NCI-H1105 treated with DMSO at 0.1 percent for 48 hours (cell line): ENCODE results near the gene DOCK3.

Experiments used
- DNase-seq: peaks from one replicate; lab custom pipeline; 2025; lab: John Stamatoyannopoulos, UW

DOCK3 gene, protein sequence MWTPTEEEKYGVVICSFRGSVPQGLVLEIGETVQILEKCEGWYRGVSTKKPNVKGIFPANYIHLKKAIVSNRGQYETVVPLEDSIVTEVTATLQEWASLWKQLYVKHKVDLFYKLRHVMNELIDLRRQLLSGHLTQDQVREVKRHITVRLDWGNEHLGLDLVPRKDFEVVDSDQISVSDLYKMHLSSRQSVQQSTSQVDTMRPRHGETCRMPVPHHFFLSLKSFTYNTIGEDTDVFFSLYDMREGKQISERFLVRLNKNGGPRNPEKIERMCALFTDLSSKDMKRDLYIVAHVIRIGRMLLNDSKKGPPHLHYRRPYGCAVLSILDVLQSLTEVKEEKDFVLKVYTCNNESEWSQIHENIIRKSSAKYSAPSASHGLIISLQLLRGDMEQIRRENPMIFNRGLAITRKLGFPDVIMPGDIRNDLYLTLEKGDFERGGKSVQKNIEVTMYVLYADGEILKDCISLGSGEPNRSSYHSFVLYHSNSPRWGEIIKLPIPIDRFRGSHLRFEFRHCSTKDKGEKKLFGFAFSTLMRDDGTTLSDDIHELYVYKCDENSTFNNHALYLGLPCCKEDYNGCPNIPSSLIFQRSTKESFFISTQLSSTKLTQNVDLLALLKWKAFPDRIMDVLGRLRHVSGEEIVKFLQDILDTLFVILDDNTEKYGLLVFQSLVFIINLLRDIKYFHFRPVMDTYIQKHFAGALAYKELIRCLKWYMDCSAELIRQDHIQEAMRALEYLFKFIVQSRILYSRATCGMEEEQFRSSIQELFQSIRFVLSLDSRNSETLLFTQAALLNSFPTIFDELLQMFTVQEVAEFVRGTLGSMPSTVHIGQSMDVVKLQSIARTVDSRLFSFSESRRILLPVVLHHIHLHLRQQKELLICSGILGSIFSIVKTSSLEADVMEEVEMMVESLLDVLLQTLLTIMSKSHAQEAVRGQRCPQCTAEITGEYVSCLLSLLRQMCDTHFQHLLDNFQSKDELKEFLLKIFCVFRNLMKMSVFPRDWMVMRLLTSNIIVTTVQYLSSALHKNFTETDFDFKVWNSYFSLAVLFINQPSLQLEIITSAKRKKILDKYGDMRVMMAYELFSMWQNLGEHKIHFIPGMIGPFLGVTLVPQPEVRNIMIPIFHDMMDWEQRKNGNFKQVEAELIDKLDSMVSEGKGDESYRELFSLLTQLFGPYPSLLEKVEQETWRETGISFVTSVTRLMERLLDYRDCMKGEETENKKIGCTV (N-terminal part only)

DNA sequence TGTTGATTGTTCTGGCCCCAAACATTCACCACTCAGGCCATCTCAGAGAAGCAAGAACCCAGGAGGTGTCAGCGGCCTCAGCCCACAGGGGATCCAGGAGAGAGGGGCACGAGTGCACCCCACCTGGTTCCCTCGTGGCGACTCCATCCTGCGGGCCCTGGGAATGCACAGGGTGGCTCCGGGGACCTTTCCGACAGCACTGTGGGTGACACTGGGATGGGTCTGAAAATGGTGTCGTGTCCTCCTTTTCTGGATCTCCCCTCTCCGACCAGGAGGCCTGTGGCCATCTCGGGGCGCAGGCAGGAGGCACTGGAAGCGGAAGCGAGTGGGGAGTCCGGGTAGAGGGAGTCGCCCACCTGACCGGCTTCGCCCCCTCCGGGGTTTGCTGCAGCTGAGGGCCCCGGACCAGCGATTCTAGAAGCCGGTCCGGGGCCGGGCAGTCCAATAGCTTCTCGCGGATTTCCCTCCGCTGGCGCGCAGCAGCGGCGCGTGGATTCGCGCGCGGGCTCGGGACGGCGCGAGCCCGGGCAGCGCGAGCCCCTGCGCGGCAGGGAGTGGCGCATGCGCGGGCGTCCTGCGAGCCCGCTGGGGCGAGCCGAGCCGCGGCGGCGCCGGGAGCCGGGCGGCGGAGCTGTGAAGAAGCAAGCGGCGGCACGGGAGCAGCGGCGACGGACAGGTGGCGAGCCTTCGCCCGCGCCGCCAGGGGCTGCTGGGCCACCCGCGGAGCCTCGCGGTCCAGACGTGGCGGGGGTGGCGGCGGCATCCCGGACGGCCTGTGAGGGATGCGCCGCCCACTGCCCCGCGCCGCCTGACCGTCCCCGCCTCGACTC lies at the start of gene DOCK3:
Gene DOCK3, plus strand, starts transcription at position 579 of the 830 bp plus-strand sequence. CDS start 337 bp downstream, outside the sequence.
- DNase-seq = peak; percentile 49

DNA sequence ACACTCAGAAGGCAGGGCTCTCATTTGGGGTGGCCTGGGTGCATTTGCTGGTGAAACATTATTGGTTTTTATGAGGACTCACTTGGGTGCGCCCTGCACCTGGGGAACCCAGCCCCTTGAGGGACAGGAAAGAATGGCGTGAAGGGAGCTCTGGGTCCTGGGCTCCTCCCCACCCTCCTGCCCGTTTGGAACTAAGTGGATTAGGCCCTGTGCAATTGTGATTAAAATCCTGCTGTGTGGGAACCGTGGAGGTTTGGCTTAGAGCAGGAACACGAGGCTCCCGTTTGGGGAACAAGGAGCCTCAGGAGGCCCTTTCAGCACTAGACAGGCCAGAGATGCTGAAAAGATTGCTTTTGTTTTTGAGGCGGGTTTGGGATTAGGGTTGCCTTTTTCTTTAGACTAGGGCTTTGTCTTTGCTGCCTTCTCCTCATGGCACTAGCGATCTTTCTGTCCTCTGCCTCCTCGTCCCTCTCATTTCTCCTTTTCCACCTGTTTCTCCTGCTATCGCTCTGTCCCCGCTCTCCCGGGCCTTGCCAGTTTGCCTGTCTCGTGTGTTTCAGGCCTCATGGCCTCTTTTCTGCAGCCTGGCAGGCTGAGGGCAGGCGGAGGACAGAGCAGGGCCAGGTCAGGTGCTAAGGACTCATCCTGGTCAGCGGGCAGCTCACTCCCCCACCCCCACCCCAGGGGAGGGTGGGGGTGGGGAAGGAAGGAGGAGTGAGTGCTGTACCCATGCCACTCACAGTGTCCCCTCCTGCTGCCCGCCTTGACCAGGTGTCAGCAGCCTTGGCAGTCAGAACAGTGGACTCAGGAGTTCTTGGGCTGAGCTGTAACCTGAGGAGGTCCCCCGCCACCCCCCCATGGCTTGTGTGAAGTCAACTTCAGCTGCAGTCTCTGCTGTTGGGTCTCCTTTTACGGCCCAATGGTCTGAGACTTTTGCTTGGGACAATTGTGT lies 49.2 kb upstream of the DOCK3 start:
- no peak for DNase-seq

DNA sequence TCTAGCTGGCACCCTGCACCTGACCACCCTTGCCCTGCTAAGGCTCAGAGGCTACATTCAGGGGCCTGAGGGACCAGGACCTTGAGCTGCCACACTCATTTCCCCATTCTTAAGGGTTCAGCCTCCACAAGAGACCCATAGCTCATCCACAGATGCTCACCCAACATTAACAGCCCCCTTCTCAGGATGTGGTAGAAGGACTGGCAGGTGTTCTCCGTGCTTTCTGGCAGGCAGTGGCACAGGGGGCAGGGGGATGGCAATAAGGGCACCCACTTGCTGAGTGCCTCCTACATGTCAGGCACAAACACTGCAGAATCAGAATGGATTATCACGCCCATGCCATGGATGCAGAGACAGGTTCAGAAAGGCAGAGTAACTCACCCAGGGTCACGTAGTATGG lies 48.3 kb upstream of the DOCK3 start:
- no peak for DNase-seq

DNA sequence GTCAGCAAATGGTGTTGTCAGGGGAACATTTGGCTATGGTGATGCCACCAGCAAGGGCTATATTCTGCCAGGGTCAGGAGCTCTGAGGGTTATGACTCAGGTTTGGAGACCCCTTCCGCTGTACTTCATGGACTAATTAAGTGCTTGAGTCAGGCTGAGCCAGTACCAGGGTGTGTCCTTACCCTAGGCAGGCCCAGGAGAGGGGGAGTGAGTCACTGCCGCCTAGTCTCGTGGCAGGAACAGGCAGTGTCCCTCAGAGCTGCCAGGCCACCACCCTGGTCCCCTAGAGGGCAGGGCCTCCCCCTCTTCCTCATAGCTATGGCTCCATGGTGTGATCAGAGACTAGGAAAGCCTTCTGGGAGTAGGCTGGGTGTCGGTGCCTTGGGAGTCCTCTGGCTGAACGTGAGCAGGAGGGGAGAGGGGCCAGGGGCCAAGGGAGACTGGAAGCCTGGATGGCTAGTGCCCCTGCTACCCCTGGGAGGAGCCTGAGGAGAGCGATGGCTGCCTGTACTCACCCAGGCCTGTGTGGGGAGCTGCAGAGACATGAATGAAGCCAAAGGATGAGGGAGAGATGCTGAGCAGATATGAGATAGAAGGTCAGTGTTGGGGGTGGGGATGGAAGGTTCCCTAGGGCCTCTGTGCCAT lies 47.2 kb upstream of the DOCK3 start:
- DNase-seq = no peak

DNA sequence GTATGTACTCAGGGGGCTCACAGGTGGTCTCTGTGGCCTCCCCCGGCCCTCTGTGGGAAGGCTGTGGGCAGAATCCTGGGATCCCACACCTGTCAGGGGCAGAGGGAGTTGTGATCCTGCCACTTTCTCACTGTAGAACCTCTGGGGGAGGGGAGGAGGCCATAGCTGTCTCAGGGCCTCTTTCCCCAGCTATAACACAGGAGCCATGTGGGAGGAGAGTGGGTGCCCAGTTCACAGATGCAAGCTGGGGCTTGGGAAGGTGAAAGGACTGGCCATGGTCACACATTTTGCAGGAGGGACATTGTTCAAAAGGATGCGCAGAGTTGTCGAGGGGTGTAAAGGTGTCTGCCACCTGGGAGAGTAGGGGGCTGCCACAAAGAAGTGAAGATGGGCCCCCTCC lies 46.1 kb upstream of the DOCK3 start:
- no peak for DNase-seq

DNA sequence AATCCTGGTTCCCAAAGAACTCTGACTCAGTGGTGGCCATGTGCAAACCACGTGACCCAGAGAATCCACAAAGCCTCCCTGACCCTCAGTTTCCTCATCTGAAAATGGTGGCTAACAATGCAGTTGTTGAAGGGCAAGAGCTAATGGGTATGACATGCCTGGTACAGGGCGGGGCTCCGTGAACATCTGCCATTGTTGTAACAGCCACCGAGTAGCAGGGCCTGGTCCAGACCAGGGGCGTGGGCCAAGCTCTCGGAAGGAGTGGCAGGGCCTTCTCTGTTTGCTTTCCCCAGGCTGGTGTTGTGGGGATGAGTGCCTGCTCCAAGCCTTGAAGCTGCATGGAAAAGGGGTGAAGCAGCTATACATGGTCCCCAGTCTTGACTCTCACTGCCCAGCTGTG lies 44.3 kb upstream of the DOCK3 start:
- DNase-seq = no peak

DNA sequence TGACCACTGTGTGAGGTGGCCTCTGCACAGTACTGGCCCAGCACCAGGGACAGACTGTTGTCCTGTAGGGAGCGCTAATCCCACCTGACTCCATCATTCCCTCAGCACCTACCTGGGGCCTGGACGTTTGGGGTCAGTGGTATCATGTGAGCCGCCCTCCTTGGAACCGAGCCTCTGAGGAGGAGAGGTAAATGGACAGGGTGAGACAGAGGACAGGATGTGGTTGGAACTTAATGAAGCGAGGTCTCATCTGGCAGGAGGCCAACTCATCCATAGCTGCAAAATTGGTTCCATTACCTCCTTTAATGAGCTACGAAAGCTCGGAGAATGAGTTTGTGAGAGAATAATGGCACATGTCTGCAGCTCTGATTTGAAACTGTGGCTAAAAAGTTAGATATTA lies 43.9 kb upstream of the DOCK3 start:
- peak; percentile 73 for DNase-seq

DNA sequence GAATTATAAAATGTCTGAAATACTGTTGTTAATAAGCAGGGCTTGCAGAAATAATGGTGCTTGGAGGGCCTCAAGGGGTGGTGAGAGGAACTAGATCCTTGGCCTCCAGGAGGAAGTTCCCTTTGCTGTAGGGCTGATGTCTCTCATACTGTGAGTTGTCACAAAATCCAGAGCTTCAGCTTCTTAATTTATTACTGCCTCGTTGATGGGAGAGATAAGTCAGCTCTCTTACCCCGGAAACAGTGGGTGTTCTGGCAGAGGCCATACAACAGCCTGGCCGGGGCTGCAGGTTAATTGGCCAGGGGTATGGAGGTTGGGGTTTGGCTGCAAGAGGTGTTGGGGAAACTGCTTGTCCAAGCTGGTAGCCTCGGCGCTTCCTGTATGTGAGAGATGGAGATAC lies 42.3 kb upstream of the DOCK3 start:
- no peak for DNase-seq

DNA sequence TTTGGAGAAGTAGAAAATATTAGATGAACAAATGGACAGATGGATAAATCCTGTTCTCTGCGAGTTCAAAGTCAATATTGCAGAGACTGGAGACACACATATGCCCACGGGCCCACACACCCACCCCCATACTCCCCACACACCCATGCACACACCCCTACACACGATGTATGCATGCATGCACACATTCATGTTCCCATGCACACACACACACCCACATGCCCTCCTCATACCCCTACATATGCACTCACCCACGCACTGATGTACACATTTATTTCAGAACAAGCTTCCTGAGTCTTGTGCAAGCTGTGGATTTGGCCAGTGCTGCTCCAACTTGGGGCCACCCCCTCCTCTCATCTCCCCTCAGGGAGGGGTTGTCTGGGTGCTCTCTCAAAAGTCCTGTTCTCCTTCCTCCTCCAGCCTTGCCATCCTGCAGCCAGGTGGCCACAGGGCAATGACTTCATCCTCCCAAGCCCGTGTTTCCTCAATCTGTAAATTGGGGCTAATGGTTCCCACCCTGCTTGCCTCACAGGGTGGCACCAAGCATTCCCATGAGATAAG lies 41.4 kb upstream of the DOCK3 start:
- no peak for DNase-seq

DNA sequence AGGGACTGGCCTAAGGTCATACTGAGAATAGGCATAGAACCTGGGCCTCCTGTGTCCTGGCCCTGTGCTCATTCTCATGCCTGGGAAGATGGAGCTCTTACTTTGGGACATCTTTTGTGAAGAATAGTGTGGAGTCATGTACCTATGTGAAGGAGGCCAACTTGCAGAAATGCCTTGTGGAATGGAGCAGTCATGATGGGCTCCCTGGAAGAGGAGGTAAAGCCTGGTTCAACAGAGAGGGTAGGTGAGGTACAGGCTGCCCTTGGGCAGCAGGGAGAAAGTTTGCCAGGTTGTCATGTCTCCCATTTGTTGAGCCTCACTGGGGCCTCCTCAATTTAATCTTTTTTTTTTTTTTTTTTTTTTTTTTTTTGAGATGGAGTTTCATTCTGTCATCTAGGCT lies 39.7 kb upstream of the DOCK3 start:
- no peak for DNase-seq

DNA sequence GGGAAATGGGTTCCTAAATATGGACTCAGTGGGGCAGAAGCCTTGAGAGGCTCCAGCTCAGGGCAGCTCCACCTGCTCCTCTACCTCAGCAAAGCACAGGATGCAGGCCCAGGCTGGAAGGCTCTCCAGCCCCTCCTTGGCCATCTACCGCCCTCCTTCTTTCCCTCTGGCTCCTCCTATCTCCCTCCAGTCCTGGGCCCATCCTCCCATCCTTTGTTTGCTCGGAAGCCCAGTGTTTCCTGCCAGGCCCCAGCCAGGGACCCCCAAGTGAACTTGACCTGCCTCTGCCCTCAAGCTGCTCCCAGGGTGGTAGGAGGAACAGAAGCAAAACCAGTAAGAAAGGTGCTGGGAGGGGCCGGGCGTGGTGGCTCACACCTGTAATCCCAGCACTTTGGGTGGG lies 37.7 kb upstream of the DOCK3 start:
- no peak for DNase-seq

DNA sequence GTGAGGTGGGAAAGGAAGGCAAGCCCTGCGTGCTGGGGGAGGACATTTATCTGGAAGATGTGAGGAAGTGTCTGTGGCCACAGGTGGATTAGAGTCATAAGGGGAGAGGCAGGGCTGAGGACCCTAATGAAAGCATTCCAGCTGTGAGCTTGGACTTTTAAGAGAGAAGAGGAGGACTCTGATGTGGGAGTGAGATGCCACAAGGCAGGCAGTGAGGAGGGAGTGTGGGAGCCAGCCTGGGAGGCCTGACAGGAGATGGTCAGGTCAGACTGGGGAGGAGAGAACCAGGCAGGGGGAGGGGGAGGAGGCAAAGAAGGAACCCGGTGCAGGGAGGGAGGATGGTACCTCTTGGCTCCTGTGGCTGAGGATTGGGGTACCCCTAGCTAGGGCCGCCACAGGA lies 36.8 kb upstream of the DOCK3 start:
- no peak for DNase-seq

DNA sequence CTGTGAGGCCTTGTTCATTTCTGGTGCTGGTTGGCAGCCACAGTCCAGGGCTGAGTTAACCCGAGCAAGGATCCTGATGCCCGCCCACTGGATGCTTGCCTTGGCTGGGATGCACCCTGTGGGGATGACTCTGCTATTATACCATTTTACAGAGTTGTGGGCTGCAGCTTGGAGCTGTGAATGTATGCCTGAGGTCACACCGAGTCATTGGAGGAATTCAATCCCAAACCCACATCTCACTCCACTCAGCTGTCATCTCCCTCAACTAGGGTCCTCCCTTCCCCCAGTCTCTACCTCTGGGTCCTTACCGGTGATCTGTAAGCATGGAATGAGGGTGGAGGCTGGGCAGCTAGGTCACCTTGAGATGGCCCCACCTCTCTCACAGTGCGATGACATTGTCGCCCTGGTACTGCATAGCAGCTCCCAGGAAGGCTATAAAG lies 35.7 kb upstream of the DOCK3 start:
- DNase-seq = no peak

DNA sequence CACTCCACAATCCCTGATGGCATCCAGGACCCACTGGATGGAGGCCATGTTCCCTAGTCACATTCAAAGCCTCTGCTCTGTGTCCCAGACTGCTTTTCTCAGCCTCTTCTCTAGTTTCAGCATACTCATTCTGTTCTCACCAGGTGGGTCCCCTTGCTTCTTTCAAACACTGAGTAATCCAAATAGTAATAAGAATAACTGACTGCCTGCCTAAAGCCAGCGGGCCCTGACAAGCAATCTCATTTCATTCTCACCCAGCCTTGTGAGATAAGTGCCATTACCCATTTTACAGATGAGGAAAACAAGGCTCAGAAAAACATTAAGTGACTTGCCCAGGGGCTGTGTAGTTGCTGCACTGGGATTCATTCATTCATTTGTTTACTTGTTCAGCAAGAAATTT lies 32.3 kb upstream of the DOCK3 start:
- DNase-seq = no peak

DNA sequence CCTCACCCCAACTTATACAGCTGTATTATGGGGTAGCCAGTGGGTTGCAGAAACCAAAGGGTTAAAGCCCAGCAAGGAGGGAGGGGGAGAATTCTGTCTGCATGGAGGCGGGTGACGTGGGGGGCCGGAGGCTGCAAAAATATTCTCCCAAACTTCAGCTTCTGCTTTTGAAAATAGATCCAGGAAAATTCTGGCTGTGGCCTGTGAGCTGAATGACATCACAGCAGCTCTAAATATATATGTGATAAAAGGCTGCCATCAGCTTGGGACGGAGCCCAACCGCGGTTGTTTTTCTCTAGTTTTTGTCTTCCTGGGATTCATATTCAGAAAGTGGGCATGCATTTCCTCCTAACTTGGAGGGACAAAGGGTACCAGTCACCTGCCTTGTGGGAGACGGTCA lies 30.2 kb upstream of the DOCK3 start:
- no peak for DNase-seq

DNA sequence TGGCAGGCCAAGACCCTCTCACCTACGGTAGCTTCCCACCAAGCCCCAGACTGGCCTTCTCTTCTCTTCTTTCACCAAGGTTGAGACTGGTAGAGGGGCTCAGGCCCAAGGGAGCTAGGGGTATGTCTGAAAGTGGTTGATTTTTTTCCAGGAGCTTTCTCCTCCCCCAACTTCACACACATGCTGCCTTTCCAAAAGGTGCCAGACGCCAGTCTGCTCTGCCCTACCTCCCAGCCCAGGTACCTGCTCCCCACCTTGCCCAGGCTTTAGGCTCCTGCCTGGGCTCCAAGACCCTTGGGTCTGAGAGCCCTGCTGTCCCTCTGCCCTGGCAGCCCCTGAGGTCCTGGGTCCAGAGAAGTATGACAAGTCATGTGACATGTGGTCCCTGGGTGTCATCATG lies 29.3 kb upstream of the DOCK3 start:
- no peak for DNase-seq

DNA sequence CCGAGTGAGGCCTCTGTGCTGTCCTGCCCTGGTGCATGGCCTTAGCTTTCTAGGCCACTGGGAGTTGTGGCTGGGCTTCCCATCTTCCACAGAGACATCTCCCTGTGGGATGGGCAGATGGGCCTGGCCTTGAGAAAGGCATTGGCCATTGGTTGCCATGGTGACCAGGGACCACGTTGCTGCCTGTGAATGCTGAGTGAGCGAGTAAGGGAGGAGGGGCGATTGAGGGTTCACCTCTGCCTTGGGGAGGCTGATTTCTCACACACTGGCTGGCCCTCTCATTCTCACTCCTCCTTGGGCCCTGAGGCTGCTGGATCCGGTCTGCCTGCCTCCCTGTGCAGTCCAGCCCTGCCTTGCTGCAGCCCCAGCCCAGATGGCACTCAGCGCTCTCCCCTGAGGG lies 26.4 kb upstream of the DOCK3 start:
- peak; percentile 1 for DNase-seq

DNA sequence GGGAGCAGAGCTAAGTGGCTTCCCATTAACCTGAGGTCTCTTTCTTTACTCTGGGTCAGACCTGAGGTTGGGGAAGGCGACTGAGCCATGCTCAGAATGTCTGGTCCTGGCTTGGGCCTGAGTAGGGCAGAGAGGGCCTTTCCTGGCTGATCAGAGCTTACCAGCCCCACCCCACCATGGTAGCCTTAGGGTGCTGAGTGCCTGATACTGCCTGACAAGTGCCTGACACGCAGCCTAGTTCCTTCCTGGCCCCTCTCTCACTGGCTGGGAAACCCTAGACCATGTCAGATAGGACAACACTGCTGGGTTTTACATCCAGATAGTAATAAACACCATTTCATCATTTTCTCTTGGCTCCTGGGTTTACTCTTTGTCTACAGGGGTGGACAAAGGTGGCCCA lies 25.8 kb upstream of the DOCK3 start:
- no peak for DNase-seq

DNA sequence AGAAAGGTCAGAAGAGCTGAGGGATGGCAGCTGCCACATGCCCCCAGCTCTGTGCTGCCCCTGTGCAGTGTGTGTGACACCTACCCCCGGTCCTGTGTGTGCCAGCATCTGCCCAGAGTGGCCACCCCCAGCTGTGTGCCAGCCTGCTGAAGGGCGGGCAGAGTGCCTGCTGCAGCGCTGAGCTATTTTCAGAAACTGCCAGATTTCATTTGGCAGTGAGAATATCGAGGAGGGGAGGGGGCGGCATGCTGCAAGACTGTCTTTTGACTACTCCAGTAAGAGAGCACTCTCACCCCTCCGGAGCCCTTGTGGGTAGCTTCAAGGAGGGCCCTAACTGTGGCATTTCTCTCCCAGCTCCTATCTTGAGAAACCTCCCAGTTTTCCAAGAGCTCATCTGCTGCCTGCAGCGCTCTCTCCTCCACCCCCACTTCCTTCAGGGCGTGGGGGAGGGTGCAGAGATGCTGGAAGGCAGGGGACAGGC lies 25.2 kb upstream of the DOCK3 start:
- no peak for DNase-seq
